A204.1 (cell line): ENCODE results near the gene BTNL2.
"Not testable (repeated sequence)": the region's sequence is repeated elsewhere in the genome, so short reads cannot be mapped to it uniquely, and the experiment has no call there.

Experiments used
- FAIRE-seq: peaks from 2 replicates; lab custom pipeline; 2012; peaks lifted over from hg19 to GRCh38; lab: Jason Lieb, UNC

Gene BTNL2

GRCh38 chr6:32406857-32407256 is at the start of gene BTNL2:
Gene BTNL2, minus strand, starts transcription at chr6:32407181. Its CDS starts 58 bp downstream, at chr6:32407123.
- no peak for FAIRE-seq

- FAIRE-seq, result no peak
Measured at GRCh38 chr6:32449088-32449736, 42.2 kb upstream of the BTNL2 start.

- FAIRE-seq, result no peak
Measured at GRCh38 chr6:32447932-32448331, 41.0 kb upstream of the BTNL2 start.

- no peak for FAIRE-seq
Measured at GRCh38 chr6:32445321-32445854, 38.4 kb upstream of the BTNL2 start.

- no peak for FAIRE-seq
Measured at GRCh38 chr6:32444433-32444832, 37.5 kb upstream of the BTNL2 start.

GRCh38 chr6:32442977-32443552 is 36.1 kb upstream of the BTNL2 start:
- FAIRE-seq, result no peak

- FAIRE-seq, result no peak
Measured at GRCh38 chr6:32442243-32442667, 35.3 kb upstream of the BTNL2 start.

- FAIRE-seq, result peak; percentile 49
Measured at GRCh38 chr6:32439602-32440214, 32.7 kb upstream of the BTNL2 start, which contains the start of gene HLA-DRA. Gene HLA-DRA, plus strand, starts transcription at chr6:32439887. Its CDS starts 64 bp downstream, at chr6:32439951.

GRCh38 chr6:32439139-32439538 is 32.2 kb upstream of the BTNL2 start:
- FAIRE-seq, result no peak

GRCh38 chr6:32436995-32437836 is 30.2 kb upstream of the BTNL2 start:
- FAIRE-seq, result no peak

- no peak for FAIRE-seq
Measured at GRCh38 chr6:32436186-32436585, 29.2 kb upstream of the BTNL2 start.

- not testable (repeated sequence) for FAIRE-seq
Measured at GRCh38 chr6:32433950-32434349, 27.0 kb upstream of the BTNL2 start.

- peak; percentile 96 for FAIRE-seq
Measured at GRCh38 chr6:32432050-32432450, 25.1 kb upstream of the BTNL2 start.

GRCh38 chr6:32431142-32431541 is 24.2 kb upstream of the BTNL2 start:
- FAIRE-seq, result no peak

GRCh38 chr6:32430179-32430578 is 23.2 kb upstream of the BTNL2 start:
- no peak for FAIRE-seq

GRCh38 chr6:32427934-32428474 is 21.0 kb upstream of the BTNL2 start:
- no peak for FAIRE-seq

- FAIRE-seq, result no peak
Measured at GRCh38 chr6:32427218-32427617, 20.2 kb upstream of the BTNL2 start.

- FAIRE-seq, result no peak
Measured at GRCh38 chr6:32426338-32426737, 19.4 kb upstream of the BTNL2 start.

- FAIRE-seq, result no peak
Measured at GRCh38 chr6:32424589-32425300, 17.8 kb upstream of the BTNL2 start.

GRCh38 chr6:32416036-32416435 is 9.1 kb upstream of the BTNL2 start:
- no peak for FAIRE-seq

GRCh38 chr6:32415521-32416019 is 8.6 kb upstream of the BTNL2 start:
- peak; percentile 73 for FAIRE-seq
